Thyroid gland (tissue), 4 donors: ENCODE data around the gene GALNT17. TPM values are rescaled to one million over a fixed set of nuclear protein-coding genes. Genes with fewer than 3 reads are reported as not detected.

ENCODE experiments used
- DNase-seq, 2 donors: peaks; one replicate each; pipeline ENCODE4 v3.0.0-alpha.2; 2019
- H3K27ac ChIP-seq, 3 donors: fragments of 200-600 bp; sonication (generic); 1 replicate in 2 of 3; 2 replicates in 1 of 3; pipeline ENCODE4 v1.5.1; 2016 to 2019; ENCODE audit warnings: mild to moderate bottlenecking in 1 of 3, moderate library complexity in 1 of 3
- H3K27me3 ChIP-seq: fragments of 200-600 bp; sonication (generic); one replicate; pipeline ENCODE4 v1.5.1; 2019
- H3K36me3 ChIP-seq, 2 donors: fragments of 200-600 bp; sonication (generic); one replicate each; pipeline ENCODE4 v1.5.1; 2016 to 2019
- H3K4me1 ChIP-seq, 2 donors: fragments of 200-600 bp; sonication (generic); one replicate each; pipeline ENCODE4 v1.5.1; 2017 to 2019
- H3K4me3 ChIP-seq, 3 donors: fragments of 200-600 bp; sonication (generic); replicated peaks in 1 of 3; 1 replicate in 2 of 3; 2 replicates in 1 of 3; pipeline ENCODE4 v1.5.1; 2016; ENCODE audit warnings: mild to moderate bottlenecking in 1 of 3
- H3K9me3 ChIP-seq: fragments of 200-600 bp; sonication (generic); one replicate; pipeline ENCODE4 v1.5.1; 2017
- CTCF ChIP-seq, 6 experiments: fragments of 200-600 bp in 3 of 6; fragments of 450-650 bp in 3 of 6; sonication (generic) in 3 of 6; IDR thresholded peaks; one replicate each; pipeline ENCODE4 v1.5.1; 2016 to 2019; ENCODE audit warnings: antibody characterized with exemption in 6 of 6, mild to moderate bottlenecking in 2 of 6, inconsistent platforms in 1 of 6, moderate library complexity in 1 of 6
- POLR2A ChIP-seq, 2 donors: fragments of 450-650 bp; IDR thresholded peaks; one replicate each; pipeline ENCODE4 v1.6.1; 2017; ENCODE audit warnings: antibody characterized with exemption in 2 of 2, mild to moderate bottlenecking in 2 of 2, moderate library complexity in 1 of 2
- WGBS, 2 donors: methylation state at CpG; one replicate each; pipeline ENCODE4 v1.1.5; 2017; 5-methylcytosine and 5-hydroxymethylcytosine counted together
- intact Hi-C: fragments of 100-400 bp; cut with DNase I; formaldehyde crosslinking; loops from one replicate; pipeline ENCODE4 v1.15.1; 2023
- total RNA-seq, 4 donors: library from RNA; depleted of rRNA; stranded (reverse); fragments of >200 nt; gene quantifications; one replicate each; pipeline ENCODE4 v1.2.3, GENCODE V29; 2016

The GALNT17 gene
- total RNA-seq, 4 donors from 2014 or later, result 5.8 to 63.8 (median 37.1) TPM

GRCh38 chr7:71712653-71713180 lies 580.8 kb downstream of the GALNT17 start:
- intact Hi-C loops, result no loop called here
- 45 to 50% methylated on average over 8 to 9 of the region's 9 CpGs for WGBS, 2 donors

GRCh38 chr7:71716690-71717089 lies 584.7 kb downstream of the GALNT17 start:
- WGBS, 2 donors, result 51 to 58% methylated on average over 3 of the region's 3 CpGs
- DNase-seq, result no peak
- intact Hi-C loops, result no loop called here
- Histone ChIP-seq H3K36me3 (no peaks in the 10 kb centered on the region), H3K27ac (no peak overlapping the region), H3K4me1 (no peaks in the 10 kb centered on the region), H3K9me3 (no peaks in the 10 kb centered on the region), H3K27me3 (no peaks in the 10 kb centered on the region), H3K4me3 (no peak overlapping the region)
- TF ChIP-seq CTCF (IDR thresholded peaks at IDR 0.05), result no peak
- no peak for TF ChIP-seq POLR2A (IDR thresholded peaks at IDR 0.05)

More at GRCh38 chr7:71712653-71713180, 580.8 kb downstream of the GALNT17 start:
- no peak overlapping the region for H3K27ac ChIP-seq
- no peaks in the 10 kb centered on the region for H3K36me3 ChIP-seq
- no peaks in the 10 kb centered on the region for H3K4me1 ChIP-seq
- H3K9me3 ChIP-seq, result no peaks in the 10 kb centered on the region
- no peaks in the 10 kb centered on the region for H3K27me3 ChIP-seq
- no peak overlapping the region for H3K4me3 ChIP-seq
- TF ChIP-seq POLR2A (IDR thresholded peaks at IDR 0.05) (no peak), CTCF (IDR thresholded peaks at IDR 0.05) (no peak)
- DNase-seq, result peak; percentile 57 to 71

- 87 to 90% methylated on average over 6 of the region's 6 CpGs for WGBS, 2 donors
- intact Hi-C loops, result no loop called here
Observed at GRCh38 chr7:71718563-71718962, 586.6 kb downstream of the GALNT17 start.

GRCh38 chr7:71721742-71722141 lies 589.8 kb downstream of the GALNT17 start:
- intact Hi-C loops, result no loop called here
- Histone ChIP-seq H3K36me3 (no peaks in the 10 kb centered on the region), H3K27me3 (no peaks in the 10 kb centered on the region), H3K4me1 (no peaks in the 10 kb centered on the region), H3K9me3 (no peaks in the 10 kb centered on the region), H3K4me3 (no peak overlapping the region), H3K27ac (no peak overlapping the region)
- no peak for TF ChIP-seq POLR2A (IDR thresholded peaks at IDR 0.05)
- TF ChIP-seq CTCF (IDR thresholded peaks at IDR 0.05), result no peak
- DNase-seq, result no peak
- WGBS, 2 donors, result 86 to 93% methylated on average over 3 of the region's 3 CpGs

More at GRCh38 chr7:71718563-71718962, 586.6 kb downstream of the GALNT17 start:
- H3K27me3 ChIP-seq, result no peaks in the 10 kb centered on the region
- no peaks in the 10 kb centered on the region for H3K9me3 ChIP-seq
- no peak for TF ChIP-seq CTCF (IDR thresholded peaks at IDR 0.05)
- no peak for TF ChIP-seq POLR2A (IDR thresholded peaks at IDR 0.05)
- no peak for DNase-seq
- no peaks in the 10 kb centered on the region for H3K36me3 ChIP-seq
- H3K4me1 ChIP-seq, result no peaks in the 10 kb centered on the region
- no peak overlapping the region for H3K27ac ChIP-seq
- no peak overlapping the region for H3K4me3 ChIP-seq

- Histone ChIP-seq H3K4me3 (no peak overlapping the region), H3K27ac (no peak overlapping the region), H3K36me3 (no peaks in the 10 kb centered on the region), H3K9me3 (no peaks in the 10 kb centered on the region), H3K4me1 (no peaks in the 10 kb centered on the region), H3K27me3 (no peaks in the 10 kb centered on the region)
- intact Hi-C loops, result no loop called here
- 48 to 54% methylated on average over 7 of the region's 7 CpGs for WGBS, 2 donors
- no peak for DNase-seq
- TF ChIP-seq POLR2A (IDR thresholded peaks at IDR 0.05) (no peak), CTCF (IDR thresholded peaks at IDR 0.05) (no peak)
Observed at GRCh38 chr7:71723859-71724258, 591.9 kb downstream of the GALNT17 start.
